ENCODE measurements around the gene LRCOL1. TPM values are rescaled to one million over a fixed set of nuclear protein-coding genes. Genes with fewer than 3 reads are reported as not detected.

The LRCOL1 gene
- total RNA-seq = not detected in 3 replicates
- long read RNA-seq = 0 reads

DNA sequence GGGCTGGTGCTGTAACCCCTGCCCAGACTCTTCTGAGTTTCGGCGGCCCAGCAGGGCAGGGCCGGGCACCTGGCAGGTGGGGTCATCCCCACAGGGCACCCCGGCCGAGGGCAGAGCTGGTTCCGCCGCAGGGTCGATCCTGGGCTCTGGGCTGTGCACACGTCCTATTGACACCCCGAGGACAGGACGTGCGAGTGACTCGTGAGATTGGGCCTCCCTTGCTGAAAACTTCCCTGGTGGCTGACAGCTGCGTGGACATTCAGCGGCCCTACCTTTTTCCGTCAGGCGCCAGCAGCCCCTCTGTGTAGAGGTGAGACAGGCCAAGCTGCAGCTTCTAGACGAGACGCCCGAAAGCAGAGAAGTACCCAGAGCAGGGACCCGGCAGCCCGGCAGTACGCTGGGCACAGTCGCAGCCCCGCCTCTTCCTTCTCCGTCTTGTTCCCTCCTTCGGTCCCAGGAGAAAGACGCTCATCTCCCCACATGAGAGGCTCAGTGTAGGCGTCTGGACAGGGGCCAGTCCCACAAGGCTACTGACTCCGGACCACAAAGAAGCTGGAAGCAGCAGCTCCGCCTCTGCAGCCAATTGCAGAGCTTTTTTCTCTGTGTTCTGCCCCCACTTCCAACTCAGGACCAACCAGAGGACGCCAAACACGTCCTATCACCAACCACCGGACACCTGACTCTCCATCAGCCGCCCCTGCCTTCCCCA is at the start of gene LRCOL1:
LRCOL1 (minus strand) TSS at position 532 of the 709 bp plus-strand sequence. CDS start 4,331 bp downstream, outside the sequence.
- Mint-ChIP-seq H3K27ac (ENCODE audit: unreplicated experiment) (peak within 1 kb of the TSS; percentile 4), H3K4me1 (ENCODE audit: low read depth) (peaks cover 12% of the 10 kb centered on the region), H3K9me3 (ENCODE audit: low read depth) (peaks cover 4% of the 10 kb centered on the region), H3K4me3 (ENCODE audit: unreplicated experiment) (peak within 1 kb of the TSS; percentile 57), H3K27me3 (ENCODE audit: low read depth) (peaks cover 41% of the 10 kb centered on the region), H3K36me3 (ENCODE audit: low read depth) (no peaks in the 10 kb centered on the region)
- no peak for DNase-seq (ENCODE audit: low spot score)
- TF ChIP-seq CTCF (IDR thresholded peaks at IDR 0.05) = no peak

DNA sequence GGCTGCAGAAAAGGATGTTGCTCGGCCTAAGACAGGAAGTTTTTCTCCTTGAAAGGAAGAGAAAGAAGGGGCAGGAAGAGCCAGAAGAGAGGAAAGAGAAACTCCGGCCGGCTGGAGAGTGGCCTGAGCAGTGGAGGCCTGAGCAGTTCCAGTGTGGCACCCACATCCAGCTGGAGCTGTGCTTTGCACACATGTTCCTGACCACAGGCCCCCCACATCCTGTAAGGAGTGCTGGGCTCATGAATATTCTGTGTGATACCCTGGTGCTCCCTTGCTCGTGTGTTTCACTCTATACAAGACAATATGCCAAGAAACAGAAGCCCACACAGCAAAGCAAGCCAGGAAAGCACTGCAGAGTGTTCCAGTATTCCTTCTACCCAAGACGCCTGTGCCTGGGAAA is 49.7 kb upstream of the LRCOL1 start:
- Mint-ChIP-seq H3K27me3 (ENCODE audit: low read depth) (no peaks in the 10 kb centered on the region), H3K36me3 (ENCODE audit: low read depth) (peaks cover 47% of the 10 kb centered on the region), H3K9me3 (ENCODE audit: low read depth) (no peaks in the 10 kb centered on the region), H3K27ac (ENCODE audit: unreplicated experiment) (no peak overlapping the region), H3K4me1 (ENCODE audit: low read depth) (no peaks in the 10 kb centered on the region), H3K4me3 (ENCODE audit: unreplicated experiment) (no peak overlapping the region)
- peak; percentile 26 for DNase-seq (ENCODE audit: low spot score)
- no peak for TF ChIP-seq CTCF (IDR thresholded peaks at IDR 0.05)

DNA sequence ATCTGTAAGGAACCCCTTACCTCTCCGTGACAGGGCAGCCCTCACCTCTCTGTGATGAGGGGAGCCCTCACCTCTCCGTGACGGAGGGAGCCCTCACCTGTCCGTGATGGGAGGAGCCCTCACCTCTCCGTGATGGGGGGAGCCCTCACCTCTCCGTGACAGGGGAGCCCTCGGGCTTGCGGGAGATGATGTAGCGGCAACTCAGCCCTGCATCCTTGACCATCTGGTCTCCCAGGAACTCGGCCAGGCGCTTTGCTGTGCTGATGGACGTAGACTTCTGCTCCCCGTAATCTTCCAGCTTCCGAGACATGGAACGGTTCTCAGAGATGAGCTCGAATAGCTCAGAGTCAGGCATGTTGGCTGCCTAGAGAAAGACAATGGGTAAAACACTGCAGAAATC is 48.8 kb upstream of the LRCOL1 start:
- Mint-ChIP-seq H3K27me3 (ENCODE audit: low read depth) (no peaks in the 10 kb centered on the region), H3K4me3 (ENCODE audit: unreplicated experiment) (no peak overlapping the region), H3K4me1 (ENCODE audit: low read depth) (no peaks in the 10 kb centered on the region), H3K36me3 (ENCODE audit: low read depth) (peaks cover 47% of the 10 kb centered on the region), H3K27ac (ENCODE audit: unreplicated experiment) (no peak overlapping the region), H3K9me3 (ENCODE audit: low read depth) (no peaks in the 10 kb centered on the region)
- no peak for TF ChIP-seq CTCF (IDR thresholded peaks at IDR 0.05)
- DNase-seq (ENCODE audit: low spot score) = peak; percentile 88

GRCh38 chr12:132658149-132658894 is 47.9 kb upstream of the LRCOL1 start:
- Mint-ChIP-seq H3K36me3 (ENCODE audit: low read depth) (peaks cover 50% of the 10 kb centered on the region), H3K27me3 (ENCODE audit: low read depth) (no peaks in the 10 kb centered on the region), H3K4me1 (ENCODE audit: low read depth) (no peaks in the 10 kb centered on the region), H3K27ac (ENCODE audit: unreplicated experiment) (no peak overlapping the region), H3K9me3 (ENCODE audit: low read depth) (no peaks in the 10 kb centered on the region), H3K4me3 (ENCODE audit: unreplicated experiment) (no peak overlapping the region)
- peak; percentile 21 for DNase-seq (ENCODE audit: low spot score)
- no peak for TF ChIP-seq CTCF (IDR thresholded peaks at IDR 0.05)

- Mint-ChIP-seq H3K27me3 (ENCODE audit: low read depth) (no peaks in the 10 kb centered on the region), H3K4me1 (ENCODE audit: low read depth) (no peaks in the 10 kb centered on the region), H3K36me3 (ENCODE audit: low read depth) (peaks cover 46% of the 10 kb centered on the region), H3K27ac (ENCODE audit: unreplicated experiment) (no peak overlapping the region), H3K4me3 (ENCODE audit: unreplicated experiment) (no peak overlapping the region), H3K9me3 (ENCODE audit: low read depth) (no peaks in the 10 kb centered on the region)
- DNase-seq (ENCODE audit: low spot score) = peak; percentile 58
- no peak for TF ChIP-seq CTCF (IDR thresholded peaks at IDR 0.05)
Measured at GRCh38 chr12:132657004-132657727, 46.8 kb upstream of the LRCOL1 start.
